PC-9 (cell line): ENCODE measurements around the gene DEFB124.

Experiments
- EZH2 ChIP-seq: fragments of 200-600 bp; sonication (generic); IDR thresholded peaks from 2 replicates; pipeline ENCODE4 v1.8.0; 2017; ENCODE audit warnings: antibody characterized with exemption, low read depth
- TF ChIP-seq, protein P1 (sequence below): fragments of 200-600 bp; sonication (generic); conservative IDR thresholded peaks from 2 replicates; pipeline ENCODE4 v1.6.1; 2017; ENCODE audit warnings: mixed run types, antibody characterized with exemption, mild to moderate bottlenecking, moderate library complexity

DNA sequence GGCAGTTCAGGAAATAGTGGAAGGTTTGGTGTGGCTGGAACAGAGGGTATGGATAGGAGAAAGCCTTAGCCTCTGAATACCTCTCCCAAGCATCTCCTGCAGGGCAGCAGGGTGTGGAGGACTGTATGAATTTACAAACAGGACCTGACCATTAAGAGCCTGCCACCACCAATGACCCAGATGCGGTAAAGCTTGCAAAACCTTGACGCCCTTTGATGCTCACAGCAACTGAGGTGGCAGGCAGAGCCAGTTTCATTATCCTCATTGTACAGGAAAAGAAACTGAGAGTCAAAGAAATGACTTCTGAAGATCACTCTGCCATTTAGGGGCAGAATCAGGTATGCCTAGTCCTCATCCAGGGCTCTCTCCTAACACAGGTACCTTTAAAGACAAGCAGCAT, 41.7 kb upstream of the DEFB124 start:
- TF ChIP-seq, protein P1, sequence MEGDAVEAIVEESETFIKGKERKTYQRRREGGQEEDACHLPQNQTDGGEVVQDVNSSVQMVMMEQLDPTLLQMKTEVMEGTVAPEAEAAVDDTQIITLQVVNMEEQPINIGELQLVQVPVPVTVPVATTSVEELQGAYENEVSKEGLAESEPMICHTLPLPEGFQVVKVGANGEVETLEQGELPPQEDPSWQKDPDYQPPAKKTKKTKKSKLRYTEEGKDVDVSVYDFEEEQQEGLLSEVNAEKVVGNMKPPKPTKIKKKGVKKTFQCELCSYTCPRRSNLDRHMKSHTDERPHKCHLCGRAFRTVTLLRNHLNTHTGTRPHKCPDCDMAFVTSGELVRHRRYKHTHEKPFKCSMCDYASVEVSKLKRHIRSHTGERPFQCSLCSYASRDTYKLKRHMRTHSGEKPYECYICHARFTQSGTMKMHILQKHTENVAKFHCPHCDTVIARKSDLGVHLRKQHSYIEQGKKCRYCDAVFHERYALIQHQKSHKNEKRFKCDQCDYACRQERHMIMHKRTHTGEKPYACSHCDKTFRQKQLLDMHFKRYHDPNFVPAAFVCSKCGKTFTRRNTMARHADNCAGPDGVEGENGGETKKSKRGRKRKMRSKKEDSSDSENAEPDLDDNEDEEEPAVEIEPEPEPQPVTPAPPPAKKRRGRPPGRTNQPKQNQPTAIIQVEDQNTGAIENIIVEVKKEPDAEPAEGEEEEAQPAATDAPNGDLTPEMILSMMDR = no peak
- TF ChIP-seq EZH2 = no peak
